NCI-H146 treated with DMSO at 0.1 percent for 48 hours (cell line): ENCODE measurements around the gene GABRG3.
"Not testable (repeated sequence)": the region's sequence is repeated elsewhere in the genome, so short reads cannot be mapped to it uniquely, and the experiment has no call there.

Source experiments
- DNase-seq: peaks from one replicate; lab custom pipeline; 2025; ENCODE audit not compliant: unreplicated experiment; lab: John Stamatoyannopoulos, UW

Gene GABRG3

GRCh38 chr15:27324886-27325615, 354.1 kb downstream of the GABRG3 start:
- DNase-seq, result no peak

GRCh38 chr15:27327467-27328025, 356.6 kb downstream of the GABRG3 start:
- peak; percentile 71 for DNase-seq

DNA sequence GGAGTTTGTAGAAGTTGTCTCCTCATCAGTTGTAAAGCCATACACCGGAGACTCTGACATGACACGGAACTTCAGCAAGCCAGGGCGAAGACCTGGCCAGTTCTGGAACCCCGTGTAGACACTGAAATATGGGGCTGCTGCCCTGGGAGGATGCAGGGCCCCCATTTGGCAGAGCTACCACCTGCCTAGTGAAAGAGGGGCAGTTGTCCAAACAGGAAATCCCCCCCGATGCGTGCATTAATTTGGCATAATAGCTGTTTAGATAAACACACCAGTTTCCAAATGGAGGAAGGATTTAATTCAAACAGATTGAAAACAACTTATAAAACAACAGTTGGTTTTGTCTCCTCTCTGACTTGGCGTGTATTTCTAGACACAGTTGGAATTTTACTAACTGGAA, 357.2 kb downstream of the GABRG3 start:
- peak; percentile 12 for DNase-seq

DNA sequence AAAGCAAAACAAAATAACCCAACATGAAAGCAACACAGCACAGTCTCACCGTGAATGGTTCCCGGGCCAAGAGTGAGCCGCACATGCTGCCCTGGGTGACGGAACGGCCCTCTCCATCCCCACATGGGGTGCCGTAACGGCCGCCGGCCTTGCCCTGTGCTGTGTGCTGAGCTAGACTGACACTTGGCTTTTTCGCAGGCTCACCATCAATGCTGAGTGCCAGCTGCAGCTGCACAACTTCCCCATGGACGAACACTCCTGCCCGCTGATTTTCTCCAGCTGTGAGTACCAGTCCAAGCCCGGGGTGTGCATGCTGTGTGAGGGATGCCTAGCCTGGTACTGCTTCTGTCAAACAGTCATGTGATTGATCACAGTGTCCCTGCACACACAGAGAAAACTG, 357.6 kb downstream of the GABRG3 start:
- peak; percentile 9 for DNase-seq

DNA sequence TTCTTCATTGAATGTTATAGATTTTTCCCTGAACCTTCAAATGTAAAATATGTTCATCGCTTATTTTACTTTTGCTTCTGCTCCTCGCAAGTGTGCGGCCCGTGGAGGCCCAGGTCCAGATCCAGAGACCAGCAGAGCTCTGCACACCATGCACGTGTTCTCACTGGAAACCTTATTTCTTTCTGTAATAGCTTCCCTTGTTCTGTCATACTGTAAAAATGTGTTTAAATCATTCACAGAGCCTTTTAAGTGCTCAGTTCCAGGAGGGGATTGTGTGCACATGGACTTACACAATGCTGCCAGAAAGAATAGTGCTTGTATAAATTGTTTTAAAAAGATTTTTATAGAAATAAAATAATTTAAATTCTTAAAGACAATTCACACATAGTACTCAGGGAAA, 359.3 kb downstream of the GABRG3 start:
- DNase-seq, result no peak

DNA sequence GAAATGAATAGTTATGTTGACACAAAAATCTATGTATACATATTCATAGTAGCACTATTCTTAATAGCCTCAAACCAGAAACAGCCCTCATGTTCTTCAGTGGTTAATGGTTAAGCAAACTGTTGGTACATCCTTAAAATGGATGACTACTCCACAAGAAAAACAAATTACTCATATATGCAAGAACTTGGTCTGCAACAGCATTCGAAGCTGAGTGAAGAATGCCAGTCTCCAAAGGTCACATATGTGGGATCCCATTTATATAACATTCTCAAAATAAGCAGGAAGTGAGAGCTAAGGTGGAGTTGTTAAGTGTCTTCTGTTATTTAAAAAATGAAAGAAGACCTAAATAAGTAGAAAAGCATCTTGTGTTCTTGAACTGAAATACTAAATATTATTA, 365.7 kb downstream of the GABRG3 start:
- DNase-seq, result no peak

- no peak for DNase-seq
Measured at GRCh38 chr15:27339138-27339537, 368.2 kb downstream of the GABRG3 start.

- DNase-seq, result no peak
Measured at GRCh38 chr15:27341780-27342343, 370.9 kb downstream of the GABRG3 start.

- peak; percentile 25 for DNase-seq
Measured at GRCh38 chr15:27342991-27343390, 372.0 kb downstream of the GABRG3 start.

DNA sequence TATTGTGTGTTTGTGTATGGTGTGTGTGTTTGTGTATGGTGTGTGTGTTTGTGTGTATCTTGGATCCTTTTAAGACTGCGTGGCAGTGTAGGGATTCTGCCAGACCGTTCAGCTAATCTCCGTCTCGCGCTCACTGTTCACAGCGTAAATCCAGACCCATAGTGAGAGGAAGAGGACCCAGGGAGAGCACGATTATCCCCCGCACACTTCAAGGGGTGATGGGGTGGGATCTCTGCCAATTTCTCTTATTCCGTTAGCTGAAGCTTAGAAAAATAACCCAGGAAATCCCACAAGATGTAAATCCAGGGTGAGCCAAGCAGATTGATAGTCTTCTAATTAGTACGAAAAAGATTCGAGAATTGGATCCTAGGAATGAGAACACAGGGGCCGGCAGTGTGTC, 381.2 kb downstream of the GABRG3 start:
- no peak for DNase-seq

DNA sequence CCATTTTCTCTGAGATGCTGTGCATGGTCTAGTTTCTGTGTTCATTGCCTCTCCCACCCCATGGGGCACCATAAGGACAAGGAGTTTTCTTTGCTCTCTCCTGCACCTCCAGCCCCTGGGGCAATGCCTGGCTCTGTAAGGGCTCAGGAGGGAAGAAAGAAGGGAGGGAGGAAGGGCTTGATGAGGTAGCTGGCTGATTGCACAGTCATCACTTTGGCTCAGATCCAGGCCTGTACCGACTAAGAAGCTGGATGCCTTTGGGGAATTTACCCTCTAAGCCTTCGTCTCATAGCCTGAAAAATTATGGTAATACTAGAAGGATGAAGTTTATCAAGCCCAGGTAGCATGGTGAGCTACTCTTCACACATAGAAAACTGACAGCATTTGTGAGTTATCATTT, 382.9 kb downstream of the GABRG3 start:
- DNase-seq, result peak; percentile 7

DNA sequence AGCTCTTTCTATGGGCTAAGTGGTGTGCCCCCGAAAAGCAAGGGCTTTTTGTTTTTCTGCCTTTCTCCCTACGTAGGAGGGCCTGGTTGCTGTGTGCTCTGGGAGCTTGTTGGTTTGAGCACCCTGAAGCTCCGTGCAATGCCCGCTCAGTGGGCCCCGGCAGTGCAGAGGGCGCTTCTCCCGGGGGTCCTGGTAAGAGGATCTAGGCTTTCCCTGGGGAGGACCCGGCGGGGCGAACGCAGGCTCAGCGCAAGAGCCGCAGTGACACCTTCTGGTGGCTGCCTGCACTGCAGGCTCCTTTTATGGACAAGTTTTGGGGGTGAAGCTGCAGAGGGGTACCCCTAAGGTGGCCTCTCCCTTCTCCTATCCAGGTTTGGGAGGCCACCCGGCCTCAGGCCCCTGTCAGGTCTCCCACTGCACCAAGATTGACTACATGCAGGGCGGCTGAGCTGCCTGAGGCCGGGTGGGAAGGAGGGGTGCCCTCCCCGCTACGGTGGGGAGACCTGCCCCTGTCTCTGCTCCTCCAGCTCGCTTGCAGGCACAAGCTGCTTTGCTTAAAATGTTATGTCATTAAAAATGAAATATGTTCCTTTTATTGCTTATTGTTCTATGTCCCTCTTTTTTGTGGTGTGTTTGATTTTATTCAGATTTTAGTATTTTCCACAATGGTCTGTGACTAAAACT, 387.9 kb downstream of the GABRG3 start:
- DNase-seq, result no peak

DNA sequence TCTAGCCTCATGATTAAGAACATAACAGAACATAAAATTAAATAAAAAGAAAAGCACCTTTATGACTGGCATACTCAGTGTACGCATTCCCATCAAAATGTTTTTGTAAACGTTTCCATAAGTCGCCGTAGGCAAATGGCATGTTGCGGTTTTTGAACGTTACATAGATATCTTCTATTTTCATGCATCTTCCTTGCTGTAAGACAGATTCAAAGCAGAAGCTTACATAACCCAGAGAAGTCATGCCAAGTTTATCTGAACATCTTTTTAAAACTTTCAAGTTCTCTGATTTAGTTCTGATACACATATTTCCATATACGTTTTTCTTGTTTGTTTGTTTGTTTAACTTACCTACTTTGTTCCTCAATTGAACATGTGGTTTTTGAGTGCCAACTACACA, 388.6 kb downstream of the GABRG3 start:
- no peak for DNase-seq

DNA sequence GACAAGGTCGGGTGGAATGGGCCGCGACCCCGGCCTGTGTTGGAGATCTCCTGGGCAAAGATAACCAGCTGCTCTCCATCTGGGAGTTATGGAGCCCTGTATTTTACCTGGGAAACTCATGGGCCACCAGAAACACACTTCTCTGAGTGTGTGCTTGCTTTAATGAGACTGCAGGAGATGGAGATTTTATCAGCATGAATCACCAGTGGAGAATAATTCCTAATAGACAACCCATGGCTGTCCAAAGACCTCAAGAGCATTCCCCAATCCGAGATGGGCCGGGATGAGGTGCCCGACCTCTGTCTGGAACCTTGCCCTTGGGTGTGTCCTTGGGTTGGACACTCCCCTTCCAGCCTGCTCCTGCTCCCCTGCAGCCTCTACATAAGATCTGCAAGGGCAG, 389.3 kb downstream of the GABRG3 start:
- no peak for DNase-seq

DNA sequence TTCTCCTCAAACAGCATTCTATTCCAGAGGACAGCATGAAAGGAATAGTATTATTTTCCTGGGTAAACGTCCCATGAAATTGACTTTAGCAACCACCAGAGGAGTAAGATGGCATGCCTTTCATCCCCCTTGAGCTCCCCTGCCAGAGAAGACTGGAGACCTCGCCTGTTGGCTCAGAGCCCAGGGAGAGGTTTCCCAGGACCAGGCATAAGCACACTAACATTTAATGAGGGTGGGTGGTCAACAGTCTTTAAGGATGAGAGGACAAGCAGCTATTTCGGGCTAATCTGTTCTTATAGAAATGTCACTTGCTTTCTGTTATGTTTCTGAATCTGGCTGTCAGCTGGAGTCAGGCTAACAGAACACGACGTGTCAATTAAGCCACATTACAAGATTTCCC, 390.5 kb downstream of the GABRG3 start:
- DNase-seq, result no peak

DNA sequence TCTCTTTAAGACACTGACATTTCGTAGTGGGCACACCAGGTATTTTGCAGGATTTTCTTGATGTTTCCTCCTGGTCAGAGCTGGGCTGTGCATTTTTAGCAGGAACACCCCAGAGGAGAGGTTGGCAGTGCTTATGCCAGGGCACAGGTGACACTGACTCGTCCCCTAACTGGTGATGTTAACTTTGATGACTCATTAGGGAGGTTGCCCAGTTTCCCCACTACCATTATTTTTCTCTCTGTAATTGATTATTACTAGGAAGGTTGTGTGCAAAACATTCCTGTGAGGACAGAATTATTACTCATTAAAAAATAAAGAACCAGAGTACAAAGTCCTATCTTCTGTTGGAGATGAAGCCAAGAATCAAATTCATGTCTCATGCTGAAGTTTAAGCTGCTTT, 394.5 kb downstream of the GABRG3 start:
- no peak for DNase-seq

- not testable (repeated sequence) for DNase-seq
Measured at GRCh38 chr15:27377391-27377790, 406.4 kb downstream of the GABRG3 start.

DNA sequence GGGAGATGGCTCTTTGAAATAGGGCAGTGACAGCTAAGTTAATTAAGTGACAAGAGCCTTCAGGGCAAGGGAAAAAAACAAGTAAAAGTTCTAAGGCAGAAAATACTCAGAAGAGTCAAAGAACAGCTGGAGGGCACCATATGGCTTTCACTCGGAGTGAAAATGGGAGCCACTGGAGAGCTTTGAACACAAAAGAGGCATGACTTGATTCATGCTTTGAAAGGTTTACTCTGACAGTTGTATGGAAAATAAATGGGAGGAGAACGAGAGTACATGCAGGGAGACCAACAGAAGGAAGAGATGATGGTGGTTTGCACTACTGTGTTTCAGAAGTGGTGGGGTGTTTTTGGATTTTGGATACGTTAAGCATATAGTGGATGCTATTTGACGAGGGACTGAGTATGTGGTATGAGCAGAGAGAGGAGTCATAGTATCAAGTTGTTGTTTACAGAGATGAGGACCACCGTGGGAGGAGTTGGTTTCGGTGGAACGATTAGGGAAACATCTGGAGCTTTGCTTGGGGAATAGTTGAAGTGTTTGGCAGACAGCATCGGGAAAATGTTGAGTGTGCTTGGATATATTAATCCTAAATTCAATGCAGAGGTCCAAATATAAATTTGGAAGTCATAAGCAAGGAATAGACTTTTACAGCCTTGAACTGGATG, 411.5 kb downstream of the GABRG3 start:
- no peak for DNase-seq

DNA sequence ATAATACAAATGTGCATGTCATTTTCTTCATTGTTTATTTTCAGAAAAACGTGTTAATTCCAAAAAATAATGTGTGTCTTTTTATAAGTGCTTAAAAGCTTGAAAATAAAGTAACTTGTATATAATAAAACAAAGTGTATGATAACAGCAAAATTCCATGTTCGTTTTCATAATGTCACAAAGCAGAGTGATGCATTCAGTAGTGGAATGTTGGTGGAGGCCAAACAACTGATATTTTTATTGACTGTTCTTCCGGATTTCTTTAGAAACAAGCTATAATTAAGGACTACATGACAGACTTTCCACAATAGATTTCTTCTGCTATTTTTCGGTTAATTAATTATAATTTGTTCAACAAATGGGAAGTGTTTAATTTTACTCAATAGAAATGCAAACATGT, 412.7 kb downstream of the GABRG3 start:
- DNase-seq, result no peak

DNA sequence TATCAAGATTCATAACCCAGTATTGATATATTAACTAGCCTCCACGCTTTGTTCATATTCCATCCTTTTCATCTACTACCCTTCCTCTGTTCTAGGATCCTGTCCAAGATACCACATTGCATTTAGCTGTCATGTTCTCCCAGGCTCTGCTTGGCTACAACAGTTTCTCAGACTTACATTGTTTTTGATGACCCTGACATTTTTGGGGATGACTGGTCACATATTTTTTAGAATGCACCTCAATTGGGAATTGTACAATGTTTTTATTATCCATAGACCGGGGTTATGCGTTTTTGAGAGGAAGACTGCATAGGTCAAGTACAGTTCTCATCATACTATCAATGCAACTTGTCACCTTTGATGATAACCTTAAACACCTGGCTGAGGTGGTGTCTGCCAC, 421.2 kb downstream of the GABRG3 start:
- DNase-seq, result no peak

DNA sequence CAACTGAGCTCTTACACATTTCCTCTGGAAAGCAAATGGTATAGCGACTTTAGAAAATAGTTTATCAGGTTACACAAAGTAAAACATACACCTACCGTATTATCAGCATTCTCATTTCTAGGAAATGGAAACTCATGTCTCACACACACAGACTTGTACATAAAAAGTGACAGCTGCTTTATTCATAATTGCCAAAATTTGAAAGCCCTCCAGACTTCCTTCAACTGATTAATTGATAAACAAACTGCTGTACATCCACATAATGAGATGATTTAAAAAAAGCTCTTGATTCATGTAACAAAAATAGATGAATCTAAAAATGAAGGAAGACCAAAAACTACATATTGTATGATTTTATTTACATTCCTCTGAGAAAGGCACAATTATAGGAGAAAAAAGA, 425.5 kb downstream of the GABRG3 start:
- no peak for DNase-seq

DNA sequence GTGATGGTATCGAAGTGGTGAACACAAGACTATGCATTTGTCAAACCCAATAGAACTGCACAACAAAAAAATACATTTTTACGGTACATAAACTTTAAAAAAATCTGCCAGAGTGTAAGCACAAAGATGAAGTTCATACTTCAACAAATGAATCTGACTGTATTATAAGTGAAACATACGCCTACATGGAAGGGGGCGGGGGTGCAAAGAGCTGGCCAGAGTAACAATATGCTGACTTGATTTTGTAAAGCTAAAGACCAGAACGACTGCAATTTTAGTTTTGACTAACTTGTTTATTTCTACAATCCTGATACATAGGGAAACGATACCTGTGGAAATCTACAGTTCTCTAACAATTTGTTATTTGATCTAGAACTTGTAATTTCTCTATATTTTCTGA, 426.0 kb downstream of the GABRG3 start:
- no peak for DNase-seq
